ENCODE results near the gene DLG3.

DNA sequence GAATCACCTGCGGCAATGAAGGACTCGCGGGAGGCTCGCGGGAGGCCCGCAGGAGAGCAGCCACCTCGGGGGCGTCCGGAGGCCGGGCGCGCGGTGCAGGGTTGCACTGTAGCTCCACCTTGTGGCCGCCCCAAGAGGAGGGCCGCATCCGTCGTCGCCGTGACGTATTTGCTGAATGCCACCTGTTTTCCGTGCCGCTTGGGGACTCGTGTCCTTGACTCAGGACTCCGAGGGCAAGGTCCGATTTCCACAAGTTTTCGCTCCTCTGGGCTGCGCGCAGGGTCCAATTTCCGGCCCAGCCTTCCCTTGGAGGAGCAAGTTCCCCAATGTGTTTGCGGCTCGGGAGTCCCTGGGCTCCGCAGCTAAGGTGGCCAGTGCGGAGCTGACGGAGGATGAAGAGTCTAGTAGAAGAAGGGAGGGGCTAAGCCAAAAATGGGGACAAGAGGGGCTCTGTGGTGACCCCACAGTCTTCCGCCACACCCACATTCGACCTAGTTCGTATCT is 10.7 kb upstream of the DLG3 start:
- TF ChIP-seq, protein P1, sequence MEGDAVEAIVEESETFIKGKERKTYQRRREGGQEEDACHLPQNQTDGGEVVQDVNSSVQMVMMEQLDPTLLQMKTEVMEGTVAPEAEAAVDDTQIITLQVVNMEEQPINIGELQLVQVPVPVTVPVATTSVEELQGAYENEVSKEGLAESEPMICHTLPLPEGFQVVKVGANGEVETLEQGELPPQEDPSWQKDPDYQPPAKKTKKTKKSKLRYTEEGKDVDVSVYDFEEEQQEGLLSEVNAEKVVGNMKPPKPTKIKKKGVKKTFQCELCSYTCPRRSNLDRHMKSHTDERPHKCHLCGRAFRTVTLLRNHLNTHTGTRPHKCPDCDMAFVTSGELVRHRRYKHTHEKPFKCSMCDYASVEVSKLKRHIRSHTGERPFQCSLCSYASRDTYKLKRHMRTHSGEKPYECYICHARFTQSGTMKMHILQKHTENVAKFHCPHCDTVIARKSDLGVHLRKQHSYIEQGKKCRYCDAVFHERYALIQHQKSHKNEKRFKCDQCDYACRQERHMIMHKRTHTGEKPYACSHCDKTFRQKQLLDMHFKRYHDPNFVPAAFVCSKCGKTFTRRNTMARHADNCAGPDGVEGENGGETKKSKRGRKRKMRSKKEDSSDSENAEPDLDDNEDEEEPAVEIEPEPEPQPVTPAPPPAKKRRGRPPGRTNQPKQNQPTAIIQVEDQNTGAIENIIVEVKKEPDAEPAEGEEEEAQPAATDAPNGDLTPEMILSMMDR (IDR thresholded peaks at IDR 0.05; ENCODE audit: low read depth, low read length), result peak; percentile 56
- TF ChIP-seq EZH2phosphoT487 (IDR thresholded peaks at IDR 0.05; ENCODE audit: low read depth), result no peak

Data from OCI-LY3 (cell line).